ENCODE measurements around the gene TBC1D22A. TPM values are rescaled to one million over a fixed set of nuclear protein-coding genes. Genes with fewer than 3 reads are reported as not detected.

Gene TBC1D22A
- total and polyA plus RNA-seq, 4 donors, result 4.1 to 12.4 (median 8.4) TPM

DNA sequence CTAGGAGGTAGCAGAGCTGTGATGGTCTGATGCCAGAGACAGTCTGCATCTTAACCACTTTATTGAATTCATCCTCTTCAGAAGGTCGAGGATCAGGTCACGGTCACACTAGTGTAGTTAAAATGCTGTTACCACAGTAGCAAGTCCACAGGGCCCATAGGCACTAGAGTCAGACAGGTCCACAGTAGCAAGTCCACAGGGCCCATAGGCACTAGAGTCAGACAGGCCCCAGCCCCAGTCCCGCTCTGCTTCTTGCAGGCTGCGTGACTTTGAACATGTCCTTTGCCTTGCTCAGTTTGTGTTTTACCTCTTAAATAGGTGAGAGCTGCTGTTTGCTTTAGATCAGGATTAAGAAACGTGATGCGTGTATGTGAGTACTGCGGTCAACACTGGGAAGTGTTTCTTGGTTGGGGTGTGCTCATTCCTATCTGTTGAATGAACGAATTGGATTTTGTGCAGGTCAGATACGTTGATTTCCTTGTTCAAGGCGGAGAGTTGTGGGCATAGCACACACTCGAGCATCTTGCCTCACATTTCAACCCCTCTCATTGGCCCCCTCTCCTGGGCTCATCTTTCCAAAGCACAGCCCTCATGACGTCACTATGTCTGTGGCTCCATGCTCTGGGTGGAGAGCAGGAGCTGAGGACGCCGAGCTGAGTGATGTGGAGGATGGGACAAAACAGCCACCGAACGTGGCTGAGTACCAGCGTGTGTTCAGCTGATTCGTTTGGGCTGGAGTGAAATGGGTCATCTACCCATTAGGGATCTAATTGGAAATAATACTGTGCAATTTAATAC lies 191.7 kb downstream of the TBC1D22A start:
- Histone ChIP-seq H3K4me1 (ENCODE audit: control insufficient read depth in 4 of 4, insufficient read depth in 4 of 4, low read length in 3 of 4) (no peaks in the 10 kb centered on the region), H3K9me3 (ENCODE audit: control insufficient read depth in 4 of 4, low read length in 3 of 4) (no peaks in the 10 kb centered on the region), H3K36me3 (ENCODE audit: control insufficient read depth in 4 of 4, insufficient read depth in 3 of 4, low read depth in 1 of 4, low read length in 3 of 4) (no peaks in the 10 kb centered on the region), H3K9ac (ENCODE audit: low read depth in 1 of 2, low read length in 2 of 2) (no peak overlapping the region), H3K27ac (ENCODE audit: low read depth in 1 of 2, low read length in 2 of 2) (no peak overlapping the region), H3K4me3 (ENCODE audit: low read depth in 1 of 3, low read length in 3 of 3) (no peak overlapping the region), H3K27me3 (ENCODE audit: control insufficient read depth in 4 of 4, insufficient read depth in 4 of 4, low read length in 3 of 4) (no peaks in the 10 kb centered on the region)
- no peak for DNase-seq (ENCODE audit: low spot score)
- 97% methylated on average over 18 of the region's 18 CpGs for WGBS
- TF ChIP-seq FOXA2 (IDR thresholded peaks at IDR 0.05), result no peak
- TF ChIP-seq, protein P1, sequence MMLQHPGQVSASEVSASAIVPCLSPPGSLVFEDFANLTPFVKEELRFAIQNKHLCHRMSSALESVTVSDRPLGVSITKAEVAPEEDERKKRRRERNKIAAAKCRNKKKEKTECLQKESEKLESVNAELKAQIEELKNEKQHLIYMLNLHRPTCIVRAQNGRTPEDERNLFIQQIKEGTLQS (IDR thresholded peaks at IDR 0.05), result no peak
- TF ChIP-seq, protein P2, sequence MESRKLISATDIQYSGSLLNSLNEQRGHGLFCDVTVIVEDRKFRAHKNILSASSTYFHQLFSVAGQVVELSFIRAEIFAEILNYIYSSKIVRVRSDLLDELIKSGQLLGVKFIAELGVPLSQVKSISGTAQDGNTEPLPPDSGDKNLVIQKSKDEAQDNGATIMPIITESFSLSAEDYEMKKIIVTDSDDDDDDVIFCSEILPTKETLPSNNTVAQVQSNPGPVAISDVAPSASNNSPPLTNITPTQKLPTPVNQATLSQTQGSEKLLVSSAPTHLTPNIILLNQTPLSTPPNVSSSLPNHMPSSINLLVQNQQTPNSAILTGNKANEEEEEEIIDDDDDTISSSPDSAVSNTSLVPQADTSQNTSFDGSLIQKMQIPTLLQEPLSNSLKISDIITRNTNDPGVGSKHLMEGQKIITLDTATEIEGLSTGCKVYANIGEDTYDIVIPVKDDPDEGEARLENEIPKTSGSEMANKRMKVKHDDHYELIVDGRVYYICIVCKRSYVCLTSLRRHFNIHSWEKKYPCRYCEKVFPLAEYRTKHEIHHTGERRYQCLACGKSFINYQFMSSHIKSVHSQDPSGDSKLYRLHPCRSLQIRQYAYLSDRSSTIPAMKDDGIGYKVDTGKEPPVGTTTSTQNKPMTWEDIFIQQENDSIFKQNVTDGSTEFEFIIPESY (IDR thresholded peaks at IDR 0.05), result no peak
- TF ChIP-seq, protein P3, sequence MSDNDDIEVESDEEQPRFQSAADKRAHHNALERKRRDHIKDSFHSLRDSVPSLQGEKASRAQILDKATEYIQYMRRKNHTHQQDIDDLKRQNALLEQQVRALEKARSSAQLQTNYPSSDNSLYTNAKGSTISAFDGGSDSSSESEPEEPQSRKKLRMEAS (IDR thresholded peaks at IDR 0.05), result no peak
- no peak for TF ChIP-seq GABPA (IDR thresholded peaks at IDR 0.05 in 1 of 2, conservative IDR thresholded peaks at IDR 0.05 in 1 of 2)
- no peak for TF ChIP-seq HNF4G (IDR thresholded peaks at IDR 0.05)
- no peak for TF ChIP-seq HNF4A (conservative IDR thresholded peaks at IDR 0.05)
- no peak for TF ChIP-seq JUND (IDR thresholded peaks at IDR 0.05)
- TF ChIP-seq, protein P4, sequence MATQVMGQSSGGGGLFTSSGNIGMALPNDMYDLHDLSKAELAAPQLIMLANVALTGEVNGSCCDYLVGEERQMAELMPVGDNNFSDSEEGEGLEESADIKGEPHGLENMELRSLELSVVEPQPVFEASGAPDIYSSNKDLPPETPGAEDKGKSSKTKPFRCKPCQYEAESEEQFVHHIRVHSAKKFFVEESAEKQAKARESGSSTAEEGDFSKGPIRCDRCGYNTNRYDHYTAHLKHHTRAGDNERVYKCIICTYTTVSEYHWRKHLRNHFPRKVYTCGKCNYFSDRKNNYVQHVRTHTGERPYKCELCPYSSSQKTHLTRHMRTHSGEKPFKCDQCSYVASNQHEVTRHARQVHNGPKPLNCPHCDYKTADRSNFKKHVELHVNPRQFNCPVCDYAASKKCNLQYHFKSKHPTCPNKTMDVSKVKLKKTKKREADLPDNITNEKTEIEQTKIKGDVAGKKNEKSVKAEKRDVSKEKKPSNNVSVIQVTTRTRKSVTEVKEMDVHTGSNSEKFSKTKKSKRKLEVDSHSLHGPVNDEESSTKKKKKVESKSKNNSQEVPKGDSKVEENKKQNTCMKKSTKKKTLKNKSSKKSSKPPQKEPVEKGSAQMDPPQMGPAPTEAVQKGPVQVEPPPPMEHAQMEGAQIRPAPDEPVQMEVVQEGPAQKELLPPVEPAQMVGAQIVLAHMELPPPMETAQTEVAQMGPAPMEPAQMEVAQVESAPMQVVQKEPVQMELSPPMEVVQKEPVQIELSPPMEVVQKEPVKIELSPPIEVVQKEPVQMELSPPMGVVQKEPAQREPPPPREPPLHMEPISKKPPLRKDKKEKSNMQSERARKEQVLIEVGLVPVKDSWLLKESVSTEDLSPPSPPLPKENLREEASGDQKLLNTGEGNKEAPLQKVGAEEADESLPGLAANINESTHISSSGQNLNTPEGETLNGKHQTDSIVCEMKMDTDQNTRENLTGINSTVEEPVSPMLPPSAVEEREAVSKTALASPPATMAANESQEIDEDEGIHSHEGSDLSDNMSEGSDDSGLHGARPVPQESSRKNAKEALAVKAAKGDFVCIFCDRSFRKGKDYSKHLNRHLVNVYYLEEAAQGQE (IDR thresholded peaks at IDR 0.05), result no peak

DNA sequence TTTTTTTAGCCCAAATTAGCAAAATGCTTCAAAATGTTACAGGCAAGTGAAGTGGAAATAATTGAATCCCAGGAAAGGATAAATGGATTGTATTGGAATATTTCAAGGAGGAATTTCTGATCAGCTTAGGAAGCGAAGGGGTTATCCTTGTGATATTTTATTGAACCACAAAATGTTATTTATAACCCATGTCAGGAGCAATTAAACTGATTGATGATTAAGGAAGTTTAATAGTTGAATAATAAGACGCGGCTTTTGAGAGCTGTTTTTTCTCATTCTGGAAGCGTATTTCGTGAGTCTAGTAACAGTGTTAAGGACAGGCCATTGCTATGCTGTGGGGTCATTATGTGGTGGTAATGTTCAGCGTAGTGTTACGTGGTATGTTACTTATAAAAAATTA lies 192.3 kb downstream of the TBC1D22A start:
- no peaks in the 10 kb centered on the region for H3K27me3 ChIP-seq (ENCODE audit: control insufficient read depth in 4 of 4, insufficient read depth in 4 of 4, low read length in 3 of 4)
- no peaks in the 10 kb centered on the region for H3K36me3 ChIP-seq (ENCODE audit: control insufficient read depth in 4 of 4, insufficient read depth in 3 of 4, low read depth in 1 of 4, low read length in 3 of 4)
- no peaks in the 10 kb centered on the region for H3K4me1 ChIP-seq (ENCODE audit: control insufficient read depth in 4 of 4, insufficient read depth in 4 of 4, low read length in 3 of 4)
- H3K9ac ChIP-seq (ENCODE audit: low read depth in 1 of 2, low read length in 2 of 2), result no peak overlapping the region
- H3K4me3 ChIP-seq (ENCODE audit: low read depth in 1 of 3, low read length in 3 of 3), result no peak overlapping the region
- no peaks in the 10 kb centered on the region for H3K9me3 ChIP-seq (ENCODE audit: control insufficient read depth in 4 of 4, low read length in 3 of 4)
- WGBS, result 97% methylated on average over 7 of the region's 7 CpGs
- no peak for DNase-seq (ENCODE audit: low spot score)
- H3K27ac ChIP-seq (ENCODE audit: low read depth in 1 of 2, low read length in 2 of 2), result no peak overlapping the region
- TF ChIP-seq, protein P1 (IDR thresholded peaks at IDR 0.05), result no peak
- TF ChIP-seq FOXA1 (IDR thresholded peaks at IDR 0.05), result no peak
- TF ChIP-seq, protein P2 (IDR thresholded peaks at IDR 0.05), result no peak
- no peak for TF ChIP-seq RAD21 (IDR thresholded peaks at IDR 0.05)
- TF ChIP-seq GABPA (IDR thresholded peaks at IDR 0.05 in 1 of 2, conservative IDR thresholded peaks at IDR 0.05 in 1 of 2), result no peak
- TF ChIP-seq TAF1 (conservative IDR thresholded peaks at IDR 0.05), result no peak
- TF ChIP-seq HNF4G (IDR thresholded peaks at IDR 0.05), result no peak
- TF ChIP-seq HNF4A (conservative IDR thresholded peaks at IDR 0.05), result no peak
- no peak for TF ChIP-seq RXRA (IDR thresholded peaks at IDR 0.05)
- no peak for TF ChIP-seq NR2F2 (IDR thresholded peaks at IDR 0.05)
- TF ChIP-seq JUND (IDR thresholded peaks at IDR 0.05), result no peak
- TF ChIP-seq, protein P4 (IDR thresholded peaks at IDR 0.05), result no peak
- no peak for TF ChIP-seq FOXA2 (IDR thresholded peaks at IDR 0.05)
- TF ChIP-seq SP1 (IDR thresholded peaks at IDR 0.05), result no peak
- TF ChIP-seq, protein P3 (IDR thresholded peaks at IDR 0.05), result no peak
